WTC11 (cell line): Measurements from ENCODE around the gene CPNE7.
A peak's percentile ranks its signal among the peaks of the same experiment; 100 is the strongest.

Source experiments
- CBFB ChIP-seq: sonication (generic); formaldehyde crosslinking; IDR thresholded peaks from 2 replicates; pipeline ENCODE4 v1.8.1; 2022; ENCODE audit warnings: mild to moderate bottlenecking, low read depth, missing genetic modification reagents
- EMX1 ChIP-seq: fragments of 250-450 bp; sonication (Bioruptor Pico); IDR thresholded peaks from 2 replicates; pipeline ENCODE4 v1.8.0; 2021; ENCODE audit warnings: mild to moderate bottlenecking
- JUN ChIP-seq: sonication (generic); formaldehyde crosslinking; IDR thresholded peaks from 2 replicates; pipeline ENCODE4 v1.8.0; 2023; ENCODE audit warnings: mild to moderate bottlenecking, missing genetic modification reagents
- MXD4 ChIP-seq: fragments of 250-450 bp; sonication (Bioruptor Pico); IDR thresholded peaks from 2 replicates; pipeline ENCODE4 v1.8.0; 2021; ENCODE audit warnings: mild to moderate bottlenecking, moderate library complexity, borderline replicate concordance
- RELA ChIP-seq: sonication (generic); formaldehyde crosslinking; IDR thresholded peaks from 2 replicates; pipeline ENCODE4 v1.8.1; 2022; ENCODE audit warnings: missing genetic modification reagents, mild to moderate bottlenecking, borderline replicate concordance
- RORB ChIP-seq: fragments of 250-450 bp; sonication (Bioruptor Pico); IDR thresholded peaks from 2 replicates; pipeline ENCODE4 v1.9.0; 2021; ENCODE audit warnings: mild to moderate bottlenecking
- TF ChIP-seq, protein P1 (sequence below): fragments of 200-600 bp; IDR thresholded peaks from 2 replicates; pipeline ENCODE4 v1.8.0; 2022; ENCODE audit warnings: antibody characterized with exemption
- TF ChIP-seq, protein P2 (sequence below): sonication (generic); formaldehyde crosslinking; IDR thresholded peaks from 2 replicates; pipeline ENCODE4 v1.8.0; 2022; ENCODE audit warnings: mild to moderate bottlenecking, missing genetic modification reagents
- TF ChIP-seq, protein P3 (sequence below): sonication (generic); formaldehyde crosslinking; IDR thresholded peaks from 2 replicates; pipeline ENCODE4 v1.8.0; 2023; ENCODE audit warnings: mild to moderate bottlenecking, missing genetic modification reagents
- TF ChIP-seq, protein P4 (sequence below): sonication (generic); formaldehyde crosslinking; IDR thresholded peaks from 2 replicates; pipeline ENCODE4 v1.8.1; 2022; ENCODE audit warnings: low read depth, missing genetic modification reagents, borderline replicate concordance
- TF ChIP-seq, protein P5 (sequence below): fragments of 250-450 bp; sonication (Bioruptor Pico); IDR thresholded peaks from 2 replicates; pipeline ENCODE4 v1.9.0; 2021; ENCODE audit warnings: mild to moderate bottlenecking, borderline replicate concordance
- TF ChIP-seq, protein P6 (sequence below): sonication (generic); formaldehyde crosslinking; IDR thresholded peaks from 2 replicates; pipeline ENCODE4 v1.8.1; 2022; ENCODE audit warnings: low read depth, mild to moderate bottlenecking, moderate library complexity, missing genetic modification reagents, borderline replicate concordance
- TF ChIP-seq, protein P7 (sequence below): sonication (generic); formaldehyde crosslinking; IDR thresholded peaks from 2 replicates; pipeline ENCODE4 v1.8.1; 2023; ENCODE audit warnings: mild to moderate bottlenecking, missing genetic modification reagents, borderline replicate concordance

DNA sequence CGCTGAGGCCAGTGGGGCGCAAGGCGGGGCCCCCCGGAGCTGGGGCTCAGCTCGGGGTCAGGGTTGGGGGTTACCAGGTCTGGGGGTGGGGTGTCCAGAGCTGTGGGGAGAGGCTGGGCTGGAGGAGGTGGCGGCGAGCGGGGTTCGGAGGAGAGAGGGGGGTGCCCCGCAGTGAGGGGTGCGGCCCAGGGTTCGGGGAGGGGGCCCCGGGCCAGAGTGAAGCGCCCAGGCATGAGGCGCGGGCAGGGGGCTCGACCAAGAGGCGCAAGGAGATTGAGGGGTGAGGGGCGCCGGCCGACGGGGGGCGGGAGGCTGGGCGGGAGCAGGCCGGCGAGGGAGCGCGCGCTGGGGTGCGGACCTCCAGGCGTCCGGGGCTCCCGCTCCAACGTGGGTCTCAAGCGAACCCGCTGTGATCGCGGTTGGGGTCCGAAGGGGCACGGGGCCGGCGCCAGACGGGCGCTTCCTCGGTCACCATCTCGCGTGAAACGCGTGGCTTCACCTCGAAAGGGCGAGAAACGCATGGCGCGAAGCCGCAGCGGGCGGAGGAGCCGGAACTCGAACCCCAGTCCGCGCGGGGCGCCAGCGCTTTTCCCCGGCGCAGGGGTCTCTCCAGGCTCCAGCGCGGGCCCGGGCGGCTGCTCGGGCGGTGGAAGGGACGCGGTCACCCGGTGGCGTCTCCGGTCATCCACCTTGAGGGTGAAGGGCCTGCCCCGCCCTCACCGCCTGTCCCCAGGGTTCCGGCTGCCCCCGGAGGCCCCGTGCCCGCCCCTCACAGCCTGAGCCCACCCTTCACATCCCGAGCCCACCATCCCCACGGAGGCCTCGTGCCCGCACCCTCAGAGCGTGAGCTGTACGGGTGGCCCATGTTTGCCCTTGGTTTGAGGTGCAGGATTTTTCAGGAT is 846 bp downstream of the CPNE7 start:
- TF ChIP-seq, protein P1, sequence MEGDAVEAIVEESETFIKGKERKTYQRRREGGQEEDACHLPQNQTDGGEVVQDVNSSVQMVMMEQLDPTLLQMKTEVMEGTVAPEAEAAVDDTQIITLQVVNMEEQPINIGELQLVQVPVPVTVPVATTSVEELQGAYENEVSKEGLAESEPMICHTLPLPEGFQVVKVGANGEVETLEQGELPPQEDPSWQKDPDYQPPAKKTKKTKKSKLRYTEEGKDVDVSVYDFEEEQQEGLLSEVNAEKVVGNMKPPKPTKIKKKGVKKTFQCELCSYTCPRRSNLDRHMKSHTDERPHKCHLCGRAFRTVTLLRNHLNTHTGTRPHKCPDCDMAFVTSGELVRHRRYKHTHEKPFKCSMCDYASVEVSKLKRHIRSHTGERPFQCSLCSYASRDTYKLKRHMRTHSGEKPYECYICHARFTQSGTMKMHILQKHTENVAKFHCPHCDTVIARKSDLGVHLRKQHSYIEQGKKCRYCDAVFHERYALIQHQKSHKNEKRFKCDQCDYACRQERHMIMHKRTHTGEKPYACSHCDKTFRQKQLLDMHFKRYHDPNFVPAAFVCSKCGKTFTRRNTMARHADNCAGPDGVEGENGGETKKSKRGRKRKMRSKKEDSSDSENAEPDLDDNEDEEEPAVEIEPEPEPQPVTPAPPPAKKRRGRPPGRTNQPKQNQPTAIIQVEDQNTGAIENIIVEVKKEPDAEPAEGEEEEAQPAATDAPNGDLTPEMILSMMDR, result no peak
- TF ChIP-seq, protein P2, sequence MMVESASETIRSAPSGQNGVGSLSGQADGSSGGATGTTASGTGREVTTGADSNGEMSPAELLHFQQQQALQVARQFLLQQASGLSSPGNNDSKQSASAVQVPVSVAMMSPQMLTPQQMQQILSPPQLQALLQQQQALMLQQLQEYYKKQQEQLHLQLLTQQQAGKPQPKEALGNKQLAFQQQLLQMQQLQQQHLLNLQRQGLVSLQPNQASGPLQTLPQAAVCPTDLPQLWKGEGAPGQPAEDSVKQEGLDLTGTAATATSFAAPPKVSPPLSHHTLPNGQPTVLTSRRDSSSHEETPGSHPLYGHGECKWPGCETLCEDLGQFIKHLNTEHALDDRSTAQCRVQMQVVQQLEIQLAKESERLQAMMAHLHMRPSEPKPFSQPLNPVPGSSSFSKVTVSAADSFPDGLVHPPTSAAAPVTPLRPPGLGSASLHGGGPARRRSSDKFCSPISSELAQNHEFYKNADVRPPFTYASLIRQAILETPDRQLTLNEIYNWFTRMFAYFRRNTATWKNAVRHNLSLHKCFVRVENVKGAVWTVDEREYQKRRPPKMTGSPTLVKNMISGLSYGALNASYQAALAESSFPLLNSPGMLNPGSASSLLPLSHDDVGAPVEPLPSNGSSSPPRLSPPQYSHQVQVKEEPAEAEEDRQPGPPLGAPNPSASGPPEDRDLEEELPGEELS (CRISPR knock-in tag), result 0 out of 2 replicates have a peak, but pooled peaks have one; percentile 22
- no peak for TF ChIP-seq CBFB (CRISPR knock-in tag)
- TF ChIP-seq, protein P3, sequence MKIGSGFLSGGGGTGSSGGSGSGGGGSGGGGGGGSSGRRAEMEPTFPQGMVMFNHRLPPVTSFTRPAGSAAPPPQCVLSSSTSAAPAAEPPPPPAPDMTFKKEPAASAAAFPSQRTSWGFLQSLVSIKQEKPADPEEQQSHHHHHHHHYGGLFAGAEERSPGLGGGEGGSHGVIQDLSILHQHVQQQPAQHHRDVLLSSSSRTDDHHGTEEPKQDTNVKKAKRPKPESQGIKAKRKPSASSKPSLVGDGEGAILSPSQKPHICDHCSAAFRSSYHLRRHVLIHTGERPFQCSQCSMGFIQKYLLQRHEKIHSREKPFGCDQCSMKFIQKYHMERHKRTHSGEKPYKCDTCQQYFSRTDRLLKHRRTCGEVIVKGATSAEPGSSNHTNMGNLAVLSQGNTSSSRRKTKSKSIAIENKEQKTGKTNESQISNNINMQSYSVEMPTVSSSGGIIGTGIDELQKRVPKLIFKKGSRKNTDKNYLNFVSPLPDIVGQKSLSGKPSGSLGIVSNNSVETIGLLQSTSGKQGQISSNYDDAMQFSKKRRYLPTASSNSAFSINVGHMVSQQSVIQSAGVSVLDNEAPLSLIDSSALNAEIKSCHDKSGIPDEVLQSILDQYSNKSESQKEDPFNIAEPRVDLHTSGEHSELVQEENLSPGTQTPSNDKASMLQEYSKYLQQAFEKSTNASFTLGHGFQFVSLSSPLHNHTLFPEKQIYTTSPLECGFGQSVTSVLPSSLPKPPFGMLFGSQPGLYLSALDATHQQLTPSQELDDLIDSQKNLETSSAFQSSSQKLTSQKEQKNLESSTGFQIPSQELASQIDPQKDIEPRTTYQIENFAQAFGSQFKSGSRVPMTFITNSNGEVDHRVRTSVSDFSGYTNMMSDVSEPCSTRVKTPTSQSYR (CRISPR knock-in tag), result no peak
- no peak for TF ChIP-seq EMX1
- TF ChIP-seq, protein P4, sequence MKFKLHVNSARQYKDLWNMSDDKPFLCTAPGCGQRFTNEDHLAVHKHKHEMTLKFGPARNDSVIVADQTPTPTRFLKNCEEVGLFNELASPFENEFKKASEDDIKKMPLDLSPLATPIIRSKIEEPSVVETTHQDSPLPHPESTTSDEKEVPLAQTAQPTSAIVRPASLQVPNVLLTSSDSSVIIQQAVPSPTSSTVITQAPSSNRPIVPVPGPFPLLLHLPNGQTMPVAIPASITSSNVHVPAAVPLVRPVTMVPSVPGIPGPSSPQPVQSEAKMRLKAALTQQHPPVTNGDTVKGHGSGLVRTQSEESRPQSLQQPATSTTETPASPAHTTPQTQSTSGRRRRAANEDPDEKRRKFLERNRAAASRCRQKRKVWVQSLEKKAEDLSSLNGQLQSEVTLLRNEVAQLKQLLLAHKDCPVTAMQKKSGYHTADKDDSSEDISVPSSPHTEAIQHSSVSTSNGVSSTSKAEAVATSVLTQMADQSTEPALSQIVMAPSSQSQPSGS (CRISPR knock-in tag), result no peak
- TF ChIP-seq, protein P5, sequence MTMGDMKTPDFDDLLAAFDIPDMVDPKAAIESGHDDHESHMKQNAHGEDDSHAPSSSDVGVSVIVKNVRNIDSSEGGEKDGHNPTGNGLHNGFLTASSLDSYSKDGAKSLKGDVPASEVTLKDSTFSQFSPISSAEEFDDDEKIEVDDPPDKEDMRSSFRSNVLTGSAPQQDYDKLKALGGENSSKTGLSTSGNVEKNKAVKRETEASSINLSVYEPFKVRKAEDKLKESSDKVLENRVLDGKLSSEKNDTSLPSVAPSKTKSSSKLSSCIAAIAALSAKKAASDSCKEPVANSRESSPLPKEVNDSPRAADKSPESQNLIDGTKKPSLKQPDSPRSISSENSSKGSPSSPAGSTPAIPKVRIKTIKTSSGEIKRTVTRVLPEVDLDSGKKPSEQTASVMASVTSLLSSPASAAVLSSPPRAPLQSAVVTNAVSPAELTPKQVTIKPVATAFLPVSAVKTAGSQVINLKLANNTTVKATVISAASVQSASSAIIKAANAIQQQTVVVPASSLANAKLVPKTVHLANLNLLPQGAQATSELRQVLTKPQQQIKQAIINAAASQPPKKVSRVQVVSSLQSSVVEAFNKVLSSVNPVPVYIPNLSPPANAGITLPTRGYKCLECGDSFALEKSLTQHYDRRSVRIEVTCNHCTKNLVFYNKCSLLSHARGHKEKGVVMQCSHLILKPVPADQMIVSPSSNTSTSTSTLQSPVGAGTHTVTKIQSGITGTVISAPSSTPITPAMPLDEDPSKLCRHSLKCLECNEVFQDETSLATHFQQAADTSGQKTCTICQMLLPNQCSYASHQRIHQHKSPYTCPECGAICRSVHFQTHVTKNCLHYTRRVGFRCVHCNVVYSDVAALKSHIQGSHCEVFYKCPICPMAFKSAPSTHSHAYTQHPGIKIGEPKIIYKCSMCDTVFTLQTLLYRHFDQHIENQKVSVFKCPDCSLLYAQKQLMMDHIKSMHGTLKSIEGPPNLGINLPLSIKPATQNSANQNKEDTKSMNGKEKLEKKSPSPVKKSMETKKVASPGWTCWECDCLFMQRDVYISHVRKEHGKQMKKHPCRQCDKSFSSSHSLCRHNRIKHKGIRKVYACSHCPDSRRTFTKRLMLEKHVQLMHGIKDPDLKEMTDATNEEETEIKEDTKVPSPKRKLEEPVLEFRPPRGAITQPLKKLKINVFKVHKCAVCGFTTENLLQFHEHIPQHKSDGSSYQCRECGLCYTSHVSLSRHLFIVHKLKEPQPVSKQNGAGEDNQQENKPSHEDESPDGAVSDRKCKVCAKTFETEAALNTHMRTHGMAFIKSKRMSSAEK (CRISPR knock-in tag), result no peak
- no peak for TF ChIP-seq RELA
- no peak for TF ChIP-seq RORB (CRISPR knock-in tag)
- TF ChIP-seq JUN (CRISPR knock-in tag), result no peak
- TF ChIP-seq, protein P6, sequence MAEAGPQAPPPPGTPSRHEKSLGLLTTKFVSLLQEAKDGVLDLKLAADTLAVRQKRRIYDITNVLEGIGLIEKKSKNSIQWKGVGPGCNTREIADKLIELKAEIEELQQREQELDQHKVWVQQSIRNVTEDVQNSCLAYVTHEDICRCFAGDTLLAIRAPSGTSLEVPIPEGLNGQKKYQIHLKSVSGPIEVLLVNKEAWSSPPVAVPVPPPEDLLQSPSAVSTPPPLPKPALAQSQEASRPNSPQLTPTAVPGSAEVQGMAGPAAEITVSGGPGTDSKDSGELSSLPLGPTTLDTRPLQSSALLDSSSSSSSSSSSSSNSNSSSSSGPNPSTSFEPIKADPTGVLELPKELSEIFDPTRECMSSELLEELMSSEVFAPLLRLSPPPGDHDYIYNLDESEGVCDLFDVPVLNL (CRISPR knock-in tag), result no peak
- TF ChIP-seq, protein P7, sequence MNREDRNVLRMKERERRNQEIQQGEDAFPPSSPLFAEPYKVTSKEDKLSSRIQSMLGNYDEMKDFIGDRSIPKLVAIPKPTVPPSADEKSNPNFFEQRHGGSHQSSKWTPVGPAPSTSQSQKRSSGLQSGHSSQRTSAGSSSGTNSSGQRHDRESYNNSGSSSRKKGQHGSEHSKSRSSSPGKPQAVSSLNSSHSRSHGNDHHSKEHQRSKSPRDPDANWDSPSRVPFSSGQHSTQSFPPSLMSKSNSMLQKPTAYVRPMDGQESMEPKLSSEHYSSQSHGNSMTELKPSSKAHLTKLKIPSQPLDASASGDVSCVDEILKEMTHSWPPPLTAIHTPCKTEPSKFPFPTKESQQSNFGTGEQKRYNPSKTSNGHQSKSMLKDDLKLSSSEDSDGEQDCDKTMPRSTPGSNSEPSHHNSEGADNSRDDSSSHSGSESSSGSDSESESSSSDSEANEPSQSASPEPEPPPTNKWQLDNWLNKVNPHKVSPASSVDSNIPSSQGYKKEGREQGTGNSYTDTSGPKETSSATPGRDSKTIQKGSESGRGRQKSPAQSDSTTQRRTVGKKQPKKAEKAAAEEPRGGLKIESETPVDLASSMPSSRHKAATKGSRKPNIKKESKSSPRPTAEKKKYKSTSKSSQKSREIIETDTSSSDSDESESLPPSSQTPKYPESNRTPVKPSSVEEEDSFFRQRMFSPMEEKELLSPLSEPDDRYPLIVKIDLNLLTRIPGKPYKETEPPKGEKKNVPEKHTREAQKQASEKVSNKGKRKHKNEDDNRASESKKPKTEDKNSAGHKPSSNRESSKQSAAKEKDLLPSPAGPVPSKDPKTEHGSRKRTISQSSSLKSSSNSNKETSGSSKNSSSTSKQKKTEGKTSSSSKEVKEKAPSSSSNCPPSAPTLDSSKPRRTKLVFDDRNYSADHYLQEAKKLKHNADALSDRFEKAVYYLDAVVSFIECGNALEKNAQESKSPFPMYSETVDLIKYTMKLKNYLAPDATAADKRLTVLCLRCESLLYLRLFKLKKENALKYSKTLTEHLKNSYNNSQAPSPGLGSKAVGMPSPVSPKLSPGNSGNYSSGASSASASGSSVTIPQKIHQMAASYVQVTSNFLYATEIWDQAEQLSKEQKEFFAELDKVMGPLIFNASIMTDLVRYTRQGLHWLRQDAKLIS (CRISPR knock-in tag), result no peak
- TF ChIP-seq MXD4 (CRISPR knock-in tag), result no peak
